ENCODE results near the gene PTPRE. TPM values are rescaled to one million over a fixed set of nuclear protein-coding genes. Genes with fewer than 3 reads are reported as not detected.

Gene PTPRE
- 10 to 100 TPM in 2 of 7 donors, 1 to 10 TPM in 5; 4.1 to 15.5 (median 7.4) TPM for total RNA-seq
- polyA plus RNA-seq = 1 to 10 TPM; 2.1 to 6.9 TPM
- long read RNA-seq, donor 1, partial matches to known transcripts = 2 of 4 reads
- long read RNA-seq, donor 1, other reads (novel, unspliced or antisense) = 2 of 4 reads
- long read RNA-seq, donor 2 = 0 reads
- long read RNA-seq, donor 3, full-length matches to known transcripts = 2 of 10 reads
- long read RNA-seq, donor 3, partial matches to known transcripts = 2 of 10 reads
- long read RNA-seq, donor 3, other reads (novel, unspliced or antisense) = 6 of 10 reads

- H3K9me3 ChIP-seq = no peaks in the 10 kb centered on the region
- intact Hi-C loops (cut with DNase I) = loop anchor here in 2 of 4 donors (5.0 to 10.0 kb wide), 2 partner anchors 106 to 168 kb away; no protein-coding TSS in a partner anchor
- WGBS, 3 donors = 9 to 25% (median 9%) methylated on average over 31 to 78 of the region's 78 CpGs
- H3K36me3 ChIP-seq = no peaks in the 10 kb centered on the region
- DNase-seq = peak in 4 of 5 donors; percentile 34 to 71 (median 52)
- no peaks in the 10 kb centered on the region for H3K27me3 ChIP-seq
- H3K4me3 ChIP-seq = peak within 1 kb of the TSS; percentile 41
- TF ChIP-seq POLR2A (IDR thresholded peaks at IDR 0.05) = no peak
- peak in 2 of 3 donors; percentile 70 to 90 for TF ChIP-seq CTCF (IDR thresholded peaks at IDR 0.05)
- no peak within 1 kb of the TSS for H3K27ac ChIP-seq
- H3K4me1 ChIP-seq (ENCODE audit: insufficient read depth) = peaks cover 3% of the 10 kb centered on the region
These were observed at the start of gene PTPRE for GRCh38 chr10:127906548-127907377. Gene PTPRE, plus strand, starts transcription at chr10:127907103. Its CDS starts 133,779 bp downstream, at chr10:128040882.

GRCh38 chr10:127860592-127860991, 46.3 kb upstream of the PTPRE start:
- Histone ChIP-seq H3K9me3 (no peaks in the 10 kb centered on the region), H3K4me3 (no peak overlapping the region), H3K27me3 (no peaks in the 10 kb centered on the region), H3K36me3 (no peaks in the 10 kb centered on the region), H3K27ac (no peak overlapping the region), H3K4me1 (ENCODE audit: insufficient read depth) (no peaks in the 10 kb centered on the region)
- intact Hi-C loops (cut with DNase I) = no loop called here
- WGBS, 3 donors = 92 to 93% (median 93%) methylated on average over 6 of the region's 6 CpGs
- DNase-seq = no peak
- TF ChIP-seq EP300 (IDR thresholded peaks at IDR 0.05) (no peak), POLR2A (IDR thresholded peaks at IDR 0.05) (no peak), CTCF (IDR thresholded peaks at IDR 0.05) (no peak)

- DNase-seq = no peak
- Histone ChIP-seq H3K27me3 (no peaks in the 10 kb centered on the region), H3K27ac (no peak overlapping the region), H3K36me3 (no peaks in the 10 kb centered on the region), H3K4me3 (no peak overlapping the region), H3K9me3 (no peaks in the 10 kb centered on the region), H3K4me1 (ENCODE audit: insufficient read depth) (no peaks in the 10 kb centered on the region)
- intact Hi-C loops (cut with DNase I) = no loop called here
- TF ChIP-seq CTCF (IDR thresholded peaks at IDR 0.05) (no peak), POLR2A (IDR thresholded peaks at IDR 0.05) (no peak), EP300 (IDR thresholded peaks at IDR 0.05) (no peak)
- WGBS, 3 donors = 93 to 95% (median 94%) methylated on average over 6 of the region's 6 CpGs
These were observed 43.6 kb upstream of the PTPRE start for GRCh38 chr10:127863231-127863825.

GRCh38 chr10:127866276-127867013, 40.5 kb upstream of the PTPRE start:
- 63 to 71% (median 69%) methylated on average over 8 of the region's 8 CpGs for WGBS, 3 donors
- Histone ChIP-seq H3K4me3 (no peak overlapping the region), H3K4me1 (ENCODE audit: insufficient read depth) (no peaks in the 10 kb centered on the region), H3K27me3 (no peaks in the 10 kb centered on the region), H3K36me3 (no peaks in the 10 kb centered on the region), H3K27ac (no peak overlapping the region), H3K9me3 (no peaks in the 10 kb centered on the region)
- intact Hi-C loops (cut with DNase I) = no loop called here
- no peak for DNase-seq
- TF ChIP-seq EP300 (IDR thresholded peaks at IDR 0.05) (no peak), CTCF (IDR thresholded peaks at IDR 0.05) (no peak)
